Measurements from ENCODE around the gene ERGIC1.
"Not testable (repeated sequence)": the region's sequence is repeated elsewhere in the genome, so short reads cannot be mapped to it uniquely, and the experiment has no call there.

Gene ERGIC1

GRCh38 chr5:172862165-172862801 lies 28.2 kb downstream of the ERGIC1 start:
- TF ChIP-seq CTCF (IDR thresholded peaks at IDR 0.05; ENCODE audit: insufficient read depth, low read length, poor library complexity, severe bottlenecking) (no peak), EZH2phosphoT487 (conservative IDR thresholded peaks at IDR 0.05; ENCODE audit: low read length) (no peak)
- no peaks in the 10 kb centered on the region for H3K36me3 ChIP-seq (ENCODE audit: low read length)
- H3K79me2 ChIP-seq (ENCODE audit: insufficient read depth, low read length): peaks cover 13% of the 10 kb centered on the region
- H3K27me3 ChIP-seq (ENCODE audit: low read length): no peaks in the 10 kb centered on the region
- H3F3A ChIP-seq (ENCODE audit: insufficient read depth): no peaks in the 10 kb centered on the region
- no peak overlapping the region for H3K4me2 ChIP-seq (ENCODE audit: low read depth, low read length, poor library complexity, severe bottlenecking)
- no peak overlapping the region for H3K9ac ChIP-seq (ENCODE audit: low read length)
- H3K9me3 ChIP-seq (ENCODE audit: insufficient read depth, low read length): no peaks in the 10 kb centered on the region
- H3K4me3 ChIP-seq (ENCODE audit: insufficient read depth, low read length, poor library complexity, severe bottlenecking): no peak overlapping the region
- no peak overlapping the region for H2AFZ ChIP-seq (ENCODE audit: low read depth, low read length, severe bottlenecking)
- no peak overlapping the region for H3K27ac ChIP-seq (ENCODE audit: low read depth, low read length)
- no peaks in the 10 kb centered on the region; the same call in 1 of the 2 replicates for H4K20me1 ChIP-seq (ENCODE audit: low read depth, low read length)
- no peaks in the 10 kb centered on the region for H3K9me2 ChIP-seq (replicated peaks; ENCODE audit: insufficient read depth, low read length)

- H3K27ac ChIP-seq (ENCODE audit: low read depth, low read length); H3K9ac ChIP-seq (ENCODE audit: low read length); H3K27me3 ChIP-seq (ENCODE audit: low read length); H3K4me3 ChIP-seq (ENCODE audit: insufficient read depth, low read length, poor library complexity, severe bottlenecking); H3F3A ChIP-seq (ENCODE audit: insufficient read depth); H3K9me3 ChIP-seq (ENCODE audit: insufficient read depth, low read length); H4K20me1 ChIP-seq (ENCODE audit: low read depth, low read length); H3K4me2 ChIP-seq (ENCODE audit: low read depth, low read length, poor library complexity, severe bottlenecking); H3K9me2 ChIP-seq (replicated peaks; ENCODE audit: insufficient read depth, low read length); H3K36me3 ChIP-seq (ENCODE audit: low read length); H2AFZ ChIP-seq (ENCODE audit: low read depth, low read length, severe bottlenecking): not testable (repeated sequence)
- peaks cover 13% of the 10 kb centered on the region for H3K79me2 ChIP-seq (ENCODE audit: insufficient read depth, low read length)
Measured at GRCh38 chr5:172864171-172864570, 30.1 kb downstream of the ERGIC1 start.

GRCh38 chr5:172864747-172865146 lies 30.7 kb downstream of the ERGIC1 start:
- Histone ChIP-seq H3K9me2 (replicated peaks; ENCODE audit: insufficient read depth, low read length) (no peaks in the 10 kb centered on the region), H3K36me3 (ENCODE audit: low read length) (no peaks in the 10 kb centered on the region), H2AFZ (ENCODE audit: low read depth, low read length, severe bottlenecking) (no peak overlapping the region), H3K27ac (ENCODE audit: low read depth, low read length) (no peak overlapping the region), H3F3A (ENCODE audit: insufficient read depth) (no peaks in the 10 kb centered on the region), H3K9ac (ENCODE audit: low read length) (no peak overlapping the region), H3K79me2 (ENCODE audit: insufficient read depth, low read length) (peaks cover 13% of the 10 kb centered on the region), H3K9me3 (ENCODE audit: insufficient read depth, low read length) (no peaks in the 10 kb centered on the region), H3K27me3 (ENCODE audit: low read length) (no peaks in the 10 kb centered on the region), H3K4me2 (ENCODE audit: low read depth, low read length, poor library complexity, severe bottlenecking) (no peak overlapping the region), H4K20me1 (ENCODE audit: low read depth, low read length) (no peaks in the 10 kb centered on the region; the same call in 1 of the 2 replicates), H3K4me3 (ENCODE audit: insufficient read depth, low read length, poor library complexity, severe bottlenecking) (no peak overlapping the region)
- TF ChIP-seq EZH2phosphoT487 (conservative IDR thresholded peaks at IDR 0.05; ENCODE audit: low read length): no peak
- no peak for TF ChIP-seq CTCF (IDR thresholded peaks at IDR 0.05; ENCODE audit: insufficient read depth, low read length, poor library complexity, severe bottlenecking)

GRCh38 chr5:172866378-172866777 lies 32.3 kb downstream of the ERGIC1 start:
- no peak overlapping the region for H3K9ac ChIP-seq (ENCODE audit: low read length)
- H3K9me2 ChIP-seq (replicated peaks; ENCODE audit: insufficient read depth, low read length): no peaks in the 10 kb centered on the region
- no peak for TF ChIP-seq CTCF (IDR thresholded peaks at IDR 0.05; ENCODE audit: insufficient read depth, low read length, poor library complexity, severe bottlenecking)
- TF ChIP-seq EZH2phosphoT487 (conservative IDR thresholded peaks at IDR 0.05; ENCODE audit: low read length): no peak
- no peak overlapping the region for H3K4me2 ChIP-seq (ENCODE audit: low read depth, low read length, poor library complexity, severe bottlenecking)
- H3K36me3 ChIP-seq (ENCODE audit: low read length): no peaks in the 10 kb centered on the region
- H3K27me3 ChIP-seq (ENCODE audit: low read length): no peaks in the 10 kb centered on the region
- H4K20me1 ChIP-seq (ENCODE audit: low read depth, low read length): no peaks in the 10 kb centered on the region
- no peak overlapping the region for H3K27ac ChIP-seq (ENCODE audit: low read depth, low read length)
- no peak overlapping the region for H2AFZ ChIP-seq (ENCODE audit: low read depth, low read length, severe bottlenecking)
- peaks cover 15% of the 10 kb centered on the region for H3K79me2 ChIP-seq (ENCODE audit: insufficient read depth, low read length)
- H3K4me3 ChIP-seq (ENCODE audit: insufficient read depth, low read length, poor library complexity, severe bottlenecking): no peak overlapping the region
- no peaks in the 10 kb centered on the region for H3K9me3 ChIP-seq (ENCODE audit: insufficient read depth, low read length)
- no peaks in the 10 kb centered on the region for H3F3A ChIP-seq (ENCODE audit: insufficient read depth)
